GM20000 (cell line): ENCODE data around the gene DHRS1.
"Not testable (repeated sequence)": the region's sequence is repeated elsewhere in the genome, so short reads cannot be mapped to it uniquely, and the experiment has no call there.

Experiments used
- DNase-seq: peaks from one replicate; pipeline ENCODE4 v3.0.0; 2012; ENCODE audit warnings: low spot score
- TF ChIP-seq, protein P1 (sequence below): IDR thresholded peaks from 2 replicates; pipeline ENCODE4 v1.5.1; 2012; ENCODE audit warnings: mild to moderate bottlenecking, control low read depth; ENCODE audit errors: extremely low read depth, missing control alignments

Gene DHRS1

DNA sequence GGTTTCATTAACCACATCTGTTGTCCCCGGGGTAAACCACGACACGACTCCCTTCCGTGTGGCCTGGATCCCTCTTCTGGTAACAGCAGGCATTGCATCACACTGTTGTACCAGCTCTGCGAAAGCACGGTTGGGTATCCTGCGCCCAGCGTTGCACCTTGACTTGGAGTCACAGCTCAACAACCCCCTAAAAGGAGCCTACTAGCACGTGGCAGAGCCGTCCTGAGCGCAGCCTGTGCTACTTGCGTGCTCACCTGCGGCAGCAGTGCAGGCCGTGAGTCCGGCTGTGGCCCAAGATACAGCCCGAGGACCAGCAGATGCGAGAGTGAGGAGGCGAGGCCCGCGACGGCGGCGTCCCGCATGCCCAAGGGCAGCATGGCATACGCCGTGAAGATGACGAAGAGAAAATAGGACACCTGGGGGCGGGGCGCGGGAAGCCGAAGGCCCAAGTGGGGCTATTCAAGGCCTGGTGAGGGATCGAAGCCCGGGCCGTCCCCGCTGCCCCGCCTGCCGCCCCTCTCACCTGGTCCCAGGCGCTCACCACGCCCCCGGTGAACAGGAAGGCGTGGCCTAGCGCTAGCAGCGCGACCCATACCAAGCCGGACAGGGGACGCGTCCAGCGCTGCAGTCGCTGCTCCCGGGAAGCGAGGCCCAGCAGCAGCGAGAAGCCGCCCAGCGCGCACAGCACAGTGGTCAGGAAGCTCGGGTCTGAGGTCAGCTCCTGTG lies 32.9 kb upstream of the DHRS1 start:
- DNase-seq, result peak; percentile 93
- TF ChIP-seq, protein P1, sequence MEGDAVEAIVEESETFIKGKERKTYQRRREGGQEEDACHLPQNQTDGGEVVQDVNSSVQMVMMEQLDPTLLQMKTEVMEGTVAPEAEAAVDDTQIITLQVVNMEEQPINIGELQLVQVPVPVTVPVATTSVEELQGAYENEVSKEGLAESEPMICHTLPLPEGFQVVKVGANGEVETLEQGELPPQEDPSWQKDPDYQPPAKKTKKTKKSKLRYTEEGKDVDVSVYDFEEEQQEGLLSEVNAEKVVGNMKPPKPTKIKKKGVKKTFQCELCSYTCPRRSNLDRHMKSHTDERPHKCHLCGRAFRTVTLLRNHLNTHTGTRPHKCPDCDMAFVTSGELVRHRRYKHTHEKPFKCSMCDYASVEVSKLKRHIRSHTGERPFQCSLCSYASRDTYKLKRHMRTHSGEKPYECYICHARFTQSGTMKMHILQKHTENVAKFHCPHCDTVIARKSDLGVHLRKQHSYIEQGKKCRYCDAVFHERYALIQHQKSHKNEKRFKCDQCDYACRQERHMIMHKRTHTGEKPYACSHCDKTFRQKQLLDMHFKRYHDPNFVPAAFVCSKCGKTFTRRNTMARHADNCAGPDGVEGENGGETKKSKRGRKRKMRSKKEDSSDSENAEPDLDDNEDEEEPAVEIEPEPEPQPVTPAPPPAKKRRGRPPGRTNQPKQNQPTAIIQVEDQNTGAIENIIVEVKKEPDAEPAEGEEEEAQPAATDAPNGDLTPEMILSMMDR, result peak; percentile 52

DNA sequence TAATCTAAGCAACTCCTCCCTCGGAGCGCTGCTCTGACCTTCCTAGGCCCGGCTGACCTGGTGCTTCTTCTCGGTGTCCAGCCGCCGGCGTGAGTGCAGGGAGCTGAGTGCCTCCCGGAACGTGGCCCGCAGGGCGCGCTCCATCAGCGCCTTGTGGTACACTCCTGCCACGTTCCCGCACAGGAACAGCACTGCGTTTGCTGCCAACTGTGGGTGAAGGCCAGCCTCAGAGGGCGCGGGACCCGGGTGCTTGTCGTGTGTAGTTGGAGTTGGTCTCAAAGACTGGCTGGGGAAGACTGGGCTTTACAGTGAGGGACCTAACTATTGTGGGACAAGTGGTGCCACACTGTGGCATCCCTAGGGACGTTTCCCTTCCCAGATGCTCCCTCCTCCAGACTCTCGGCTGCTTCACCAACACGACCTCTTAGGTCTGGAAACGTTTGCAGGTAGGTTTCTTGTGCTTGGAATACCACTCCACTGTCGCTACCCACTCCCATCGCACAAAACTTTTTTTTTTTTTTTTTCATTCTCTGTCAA lies 32.2 kb upstream of the DHRS1 start:
- DNase-seq, result no peak
- TF ChIP-seq, protein P1, result no peak

DNA sequence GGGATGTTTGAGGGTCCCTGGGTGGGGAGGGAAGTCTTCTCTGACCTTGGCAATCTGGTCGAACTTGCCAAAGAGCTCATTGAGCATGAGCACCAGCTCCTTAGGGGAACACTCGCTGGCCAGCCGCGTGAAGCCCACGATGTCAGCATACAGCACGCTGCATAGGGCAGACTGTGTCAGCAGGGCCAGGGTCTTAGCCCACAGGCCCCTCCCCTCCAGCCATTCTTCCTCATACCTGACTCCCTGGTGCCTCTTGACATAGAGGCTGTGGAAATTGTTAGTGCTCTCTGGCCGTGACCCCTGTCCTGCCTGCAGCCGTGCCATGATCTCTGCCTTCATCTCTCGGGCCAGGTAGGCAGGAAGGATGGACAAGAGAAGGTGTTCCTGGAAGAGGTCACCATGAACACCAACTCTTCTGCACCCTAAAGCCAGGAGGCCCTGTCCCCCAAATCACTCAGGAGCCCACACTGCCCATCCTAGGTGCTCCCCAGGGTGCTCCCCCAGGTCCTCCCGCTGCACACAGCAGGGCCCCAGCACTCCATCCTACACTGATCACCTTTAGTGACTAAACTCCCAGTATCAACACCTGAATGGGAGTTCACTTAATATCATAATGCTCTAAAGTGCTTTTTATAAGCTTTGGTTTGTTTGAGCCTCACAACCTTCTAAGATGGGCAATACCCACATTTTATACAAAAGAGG lies 31.5 kb upstream of the DHRS1 start:
- DNase-seq, result no peak
- TF ChIP-seq, protein P1, result no peak

DNA sequence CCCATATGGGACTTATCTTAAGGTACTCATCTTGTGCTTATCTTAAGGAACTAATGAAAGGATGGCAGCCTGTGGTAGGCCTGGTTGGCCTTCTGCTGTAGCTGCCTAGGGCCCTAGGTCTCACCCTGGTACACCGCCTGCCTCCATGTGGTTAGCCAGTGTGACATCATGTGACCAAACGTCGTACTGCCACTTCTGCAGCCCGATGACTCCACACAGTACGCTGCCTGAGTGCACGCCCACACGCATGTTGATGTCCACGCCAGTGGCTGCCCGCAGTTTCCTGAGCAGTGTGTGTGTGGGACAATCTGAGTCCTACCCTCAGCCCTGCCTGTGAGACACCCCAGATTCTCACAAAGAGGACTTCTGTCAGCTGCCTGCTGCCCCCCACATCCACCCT lies 30.2 kb upstream of the DHRS1 start:
- TF ChIP-seq, protein P1, result no peak
- DNase-seq, result no peak

DNA sequence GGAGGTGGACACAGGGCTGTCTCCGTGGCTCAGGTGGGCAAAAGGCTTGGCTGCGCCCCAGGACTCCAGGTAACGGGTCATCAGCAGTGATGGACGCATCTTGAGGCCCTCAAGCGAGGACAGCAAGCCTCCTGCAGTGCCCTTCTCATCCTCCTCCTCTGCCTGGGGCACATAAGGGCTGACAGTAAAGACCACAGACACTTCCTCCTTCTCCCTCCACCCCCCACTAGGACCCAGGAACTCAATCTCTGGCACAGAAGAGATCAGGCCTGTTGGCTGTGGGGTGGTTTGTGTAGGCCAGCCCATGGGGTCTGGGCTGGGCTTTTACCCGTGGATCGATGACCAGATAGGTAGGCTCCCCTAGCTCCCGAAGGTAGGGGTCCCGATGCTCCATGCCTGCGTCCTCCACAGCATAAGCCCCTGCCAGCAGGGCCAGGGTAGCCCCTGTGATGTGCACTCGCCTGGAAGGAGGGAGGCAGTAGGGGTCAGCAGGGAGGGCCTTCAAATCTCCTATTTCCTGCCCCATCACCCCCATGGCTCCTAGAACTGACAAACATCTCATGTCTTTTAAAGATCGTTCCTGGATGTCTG lies 29.6 kb upstream of the DHRS1 start:
- no peak for DNase-seq
- TF ChIP-seq, protein P1, result no peak

DNA sequence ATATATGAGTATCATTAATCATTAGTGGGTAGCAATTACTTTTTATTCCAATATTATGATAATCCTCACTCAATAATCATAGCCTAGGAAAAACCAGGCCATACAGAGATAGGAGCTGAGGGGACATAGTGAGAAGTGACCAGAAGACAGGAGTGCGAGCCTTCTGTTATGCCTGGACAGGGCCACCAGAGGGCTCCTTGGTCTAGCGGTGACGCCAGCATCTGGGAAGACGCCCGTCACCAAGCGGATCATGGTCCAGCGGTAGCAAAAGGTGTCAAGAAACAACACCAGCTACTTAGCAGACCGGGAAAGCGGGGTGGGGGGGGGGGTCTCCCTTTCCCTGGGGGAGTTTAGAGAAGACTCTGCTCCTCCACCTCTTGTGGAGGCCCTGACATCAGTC lies 28.3 kb upstream of the DHRS1 start:
- TF ChIP-seq, protein P1, result peak; percentile 40
- DNase-seq, result not testable (repeated sequence)

DNA sequence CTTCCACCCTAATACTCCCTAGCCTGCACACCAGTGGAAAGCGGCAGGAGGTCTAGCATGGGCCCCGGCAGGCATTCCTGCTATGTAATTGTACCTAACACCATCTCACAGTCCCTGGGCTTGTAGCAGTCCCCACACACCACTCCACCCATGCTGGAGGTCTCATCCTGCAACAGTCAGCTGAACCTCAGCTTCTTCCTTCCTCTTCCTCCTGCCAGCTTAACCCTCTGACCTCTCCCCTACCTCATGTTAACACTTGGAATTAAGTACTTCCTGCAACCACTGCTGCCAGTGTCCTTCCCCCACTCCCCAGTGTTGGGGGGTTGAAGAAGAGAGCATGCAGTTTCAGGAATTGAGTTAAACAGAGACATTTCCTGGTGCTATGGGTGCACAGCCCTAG lies 27.7 kb upstream of the DHRS1 start:
- TF ChIP-seq, protein P1, result no peak
- no peak for DNase-seq
